Skin epidermis (tissue), 12 donors: ENCODE measurements around the gene APPBP2.
A peak's percentile ranks its signal among the peaks of the same experiment; 100 is the strongest.
"Not testable (repeated sequence)": the region's sequence is repeated elsewhere in the genome, so short reads cannot be mapped to it uniquely, and the experiment has no call there.

ENCODE experiments used
- H3K27ac ChIP-seq, 21 experiments: fragments of 200-600 bp; sonication (generic) in 11 of 21; one replicate each; pipeline ENCODE4 v1.5.0; 2020; ENCODE audit warnings: mild to moderate bottlenecking in 3 of 21, inconsistent platforms in 2 of 21, moderate library complexity in 2 of 21
- H3K4me3 ChIP-seq, 7 experiments: fragments of 200-600 bp; sonication (generic) in 2 of 7; one replicate each; pipeline ENCODE4 v1.5.0; 2020; ENCODE audit warnings: inconsistent platforms in 2 of 7, mild to moderate bottlenecking in 2 of 7, moderate library complexity in 1 of 7

Gene APPBP2

GRCh38 chr17:60535382-60536279, 9.6 kb upstream of the APPBP2 start:
- Histone ChIP-seq H3K27ac (no peak overlapping the region), H3K4me3 (no peak overlapping the region)

GRCh38 chr17:60534613-60535157, 8.6 kb upstream of the APPBP2 start:
- Histone ChIP-seq H3K4me3 (no peak overlapping the region), H3K27ac (no peak overlapping the region)

- Histone ChIP-seq H3K4me3 (no peak overlapping the region), H3K27ac (no peak overlapping the region)
These were observed 8.0 kb upstream of the APPBP2 start for GRCh38 chr17:60534010-60534555.

GRCh38 chr17:60529806-60530205, 3.8 kb upstream of the APPBP2 start:
- no peak overlapping the region for H3K4me3 ChIP-seq

GRCh38 chr17:60528828-60529227, 2.8 kb upstream of the APPBP2 start:
- Histone ChIP-seq H3K4me3 (no peak overlapping the region), H3K27ac (no peak overlapping the region)

More at GRCh38 chr17:60529806-60530205, 3.8 kb upstream of the APPBP2 start:
- no peak overlapping the region for H3K27ac ChIP-seq

GRCh38 chr17:60527701-60528100, 1.7 kb upstream of the APPBP2 start:
- Histone ChIP-seq H3K27ac (no peak overlapping the region), H3K4me3 (no peak overlapping the region)

- Histone ChIP-seq H3K27ac (peak overlapping the region in 19 of 21 experiments; percentile 93 to 100 (median 98)), H3K4me3 (peak overlapping the region; percentile 78 to 97 (median 92))
These were observed 684 bp upstream of the APPBP2 start for GRCh38 chr17:60526726-60527125.

GRCh38 chr17:60525328-60525684, 736 bp downstream of the APPBP2 start:
- peak overlapping the region; percentile 78 to 97 (median 92) for H3K4me3 ChIP-seq
- H3K27ac ChIP-seq: peak overlapping the region; percentile 85 to 100 (median 98)

GRCh38 chr17:60524463-60525327, 1.3 kb downstream of the APPBP2 start:
- H3K4me3 ChIP-seq: peak overlapping the region; percentile 78 to 97 (median 92)
- peak overlapping the region in 20 of 21 experiments; percentile 93 to 100 (median 98) for H3K27ac ChIP-seq

GRCh38 chr17:60523822-60524221, 2.2 kb downstream of the APPBP2 start:
- Histone ChIP-seq H3K27ac (peak overlapping the region in 2 of 21 experiments; percentile 98 to 99), H3K4me3 (peak overlapping the region in 3 of 7 experiments; percentile 83 to 97 (median 91))

GRCh38 chr17:60522889-60523626, 3.0 kb downstream of the APPBP2 start:
- H3K27ac ChIP-seq: no peak overlapping the region
- no peak overlapping the region for H3K4me3 ChIP-seq

GRCh38 chr17:60519795-60520194, 6.2 kb downstream of the APPBP2 start:
- H3K27ac ChIP-seq: no peak overlapping the region
- H3K4me3 ChIP-seq: no peak overlapping the region

- not testable (repeated sequence) for H3K27ac ChIP-seq, H3K4me3 ChIP-seq
These were observed 10.4 kb downstream of the APPBP2 start for GRCh38 chr17:60515683-60516082.

- H3K27ac ChIP-seq, H3K4me3 ChIP-seq: not testable (repeated sequence)
These were observed 10.8 kb downstream of the APPBP2 start for GRCh38 chr17:60515199-60515598.

- Histone ChIP-seq H3K27ac (no peak overlapping the region), H3K4me3 (no peak overlapping the region)
These were observed 11.5 kb downstream of the APPBP2 start for GRCh38 chr17:60514500-60514899.

GRCh38 chr17:60514053-60514452, 12.0 kb downstream of the APPBP2 start:
- Histone ChIP-seq H3K4me3 (no peak overlapping the region), H3K27ac (no peak overlapping the region)

GRCh38 chr17:60513014-60513413, 13.0 kb downstream of the APPBP2 start:
- H3K27ac ChIP-seq: no peak overlapping the region
- H3K4me3 ChIP-seq: no peak overlapping the region

- no peak overlapping the region for H3K27ac ChIP-seq
- H3K4me3 ChIP-seq: no peak overlapping the region
These were observed 15.3 kb downstream of the APPBP2 start for GRCh38 chr17:60510723-60511122.

- Histone ChIP-seq H3K4me3 (no peak overlapping the region), H3K27ac (no peak overlapping the region)
These were observed 16.0 kb downstream of the APPBP2 start for GRCh38 chr17:60510031-60510430.
